GM12875 (cell line): ENCODE results near the gene SLC12A4.

Source experiments
- H3K4me3 ChIP-seq: one replicate; pipeline ENCODE4 v1.5.1; 2011; ENCODE audit warnings: low read depth, low read length, control low read depth
- CTCF ChIP-seq: IDR thresholded peaks from 2 replicates; pipeline ENCODE4 v1.5.1; 2011; ENCODE audit warnings: low read depth, mild to moderate bottlenecking, control low read depth, inconsistent platforms, low read length, moderate library complexity, borderline replicate concordance; ENCODE audit not compliant: insufficient read depth

SLC12A4 gene

GRCh38 chr16:67897231-67897630 lies 71.2 kb downstream of the SLC12A4 start:
- no peak overlapping the region for H3K4me3 ChIP-seq
- no peak for TF ChIP-seq CTCF

GRCh38 chr16:67893743-67894399 lies 74.6 kb downstream of the SLC12A4 start:
- no peak for TF ChIP-seq CTCF
- H3K4me3 ChIP-seq: peak overlapping the region; percentile 93
